HepG2 (cell line): ENCODE results near the gene NDFIP2. TPM values are rescaled to one million over a fixed set of nuclear protein-coding genes. Genes with fewer than 3 reads are reported as not detected.

Experiments used
- ATAC-seq: fragments of 200-7000 bp; cut with Tn5 transposase; 3 replicates; pipeline ENCODE4 v1.9.1; 2020; ENCODE audit warnings: mild to moderate bottlenecking, moderate library complexity
- BruUV-seq: library from RNA; stranded (reverse); fragments of 400-500 nt; replicated peaks from 2 replicates; lab custom pipeline; 2021; lab: Mats Ljungman, UMichigan
- CTCF ChIA-PET: fragments of 300-600 bp; formaldehyde crosslinking; extraction: SDS; loops from one replicate; lab custom pipeline; 2021; ENCODE audit warnings: low total read pairs, inconsistent platforms, low intra/inter-chr PET ratio; lab: Yijun Ruan, JAX
- POLR2A ChIA-PET: fragments of 350-600 bp; sonication (Branson Sonifier 250); formaldehyde crosslinking; loops from one replicate; lab custom pipeline; 2020; ENCODE audit warnings: antibody characterized with exemption, inconsistent platforms; lab: Yijun Ruan, JAX
- DNase-seq: peaks from one replicate; pipeline ENCODE4 v3.0.0-alpha.2; 2015; ENCODE audit warnings: low spot score
- FAIRE-seq: peaks from 3 replicates; lab custom pipeline; 2011; peaks lifted over from hg19 to GRCh38; lab: Jason Lieb, UNC
- H2AFZ ChIP-seq: one replicate; pipeline ENCODE4 v1.6.1; 2011; ENCODE audit warnings: low read length, inconsistent platforms
- H3K27ac ChIP-seq: fragments of 300-600 bp; 3 replicates; pipeline ENCODE4 v1.8.0; 2011; ENCODE audit warnings: mixed run types, mild to moderate bottlenecking, mixed read lengths, low read length, inconsistent platforms; ENCODE audit not compliant: insufficient read depth; ENCODE audit errors: extremely low read length
- H3K27me3 ChIP-seq, 2 experiments: fragments of 200-600 bp in 1 of 2; 2 replicates in 1 of 2; 3 replicates in 1 of 2; pipeline versions ENCODE4 v1.6.0 to v1.8.0; 2011; ENCODE audit warnings: low read length in 2 of 2, mild to moderate bottlenecking in 2 of 2, moderate library complexity in 2 of 2, inconsistent platforms in 1 of 2; ENCODE audit not compliant: insufficient read depth in 2 of 2, control insufficient read depth in 1 of 2
- H3K36me3 ChIP-seq, 2 experiments: fragments of 200-600 bp in 1 of 2; replicated peaks in 1 of 2; 2 replicates in 1 of 2; 3 replicates in 1 of 2; pipeline versions ENCODE4 v1.5.1 to v1.8.0; 2011; ENCODE audit warnings: low read length in 2 of 2, inconsistent platforms in 1 of 2; ENCODE audit not compliant: insufficient read depth in 2 of 2, control insufficient read depth in 1 of 2
- H3K4me1 ChIP-seq: 2 replicates; pipeline ENCODE4 v1.5.1; 2012; ENCODE audit warnings: low read length, inconsistent platforms; ENCODE audit not compliant: insufficient read depth
- H3K4me2 ChIP-seq: 2 replicates; pipeline ENCODE4 v1.6.0; 2011; ENCODE audit warnings: low read depth, low read length, inconsistent platforms
- H3K4me3 ChIP-seq, 3 experiments: fragments of 200-600 bp in 1 of 3; sonication (generic), shearing (Covaris generic) in 1 of 3; replicated peaks in 1 of 3; 2 replicates each; pipeline ENCODE4 v1.5.1; 2011 to 2016; ENCODE audit warnings: low read length in 3 of 3, inconsistent platforms in 2 of 3, low read depth in 2 of 3, mild to moderate bottlenecking in 2 of 3, control low read depth in 1 of 3, mixed read lengths in 1 of 3; ENCODE audit not compliant: insufficient read depth in 1 of 3
- H3K79me2 ChIP-seq: one replicate; pipeline ENCODE4 v1.6.1; 2011; ENCODE audit warnings: low read length, inconsistent platforms; ENCODE audit not compliant: insufficient read depth
- H3K9ac ChIP-seq: 2 replicates; pipeline ENCODE4 v1.6.0; 2011; ENCODE audit warnings: mild to moderate bottlenecking, low read depth, low read length, inconsistent platforms; ENCODE audit not compliant: insufficient read depth
- H3K9me3 ChIP-seq: 2 replicates; pipeline ENCODE4 v1.5.1; 2012; ENCODE audit warnings: mild to moderate bottlenecking, low read length
- H4K20me1 ChIP-seq: 2 replicates; pipeline ENCODE4 v1.6.0; 2011; ENCODE audit warnings: inconsistent platforms, mild to moderate bottlenecking, low read length, moderate library complexity; ENCODE audit not compliant: insufficient read depth
- DPF2 ChIP-seq: sonication (generic); formaldehyde crosslinking; IDR thresholded peaks from 2 replicates; pipeline ENCODE4 v1.4.0; 2020; ENCODE audit warnings: mild to moderate bottlenecking, low read depth, missing genetic modification reagents, borderline replicate concordance
- GPN1 ChIP-seq: sonication (generic); formaldehyde crosslinking; IDR thresholded peaks from 2 replicates; pipeline ENCODE4 v1.5.1; 2020; ENCODE audit warnings: missing genetic modification reagents, borderline replicate concordance
- NFE2L1 ChIP-seq: sonication (generic); formaldehyde crosslinking; IDR thresholded peaks from 2 replicates; pipeline ENCODE4 v1.4.0; 2020; ENCODE audit warnings: missing genetic modification reagents, mild to moderate bottlenecking, borderline replicate concordance
- PAX8 ChIP-seq: sonication (generic); formaldehyde crosslinking; IDR thresholded peaks from 2 replicates; pipeline ENCODE4 v1.8.0; 2022; ENCODE audit warnings: mild to moderate bottlenecking, missing genetic modification reagents, borderline replicate concordance
- RFX5 ChIP-seq: IDR thresholded peaks from 2 replicates; pipeline ENCODE4 v1.6.1; 2011; ENCODE audit warnings: low read depth, low read length, improper control_type of control experiment
- TIGD3 ChIP-seq: sonication (generic); formaldehyde crosslinking; IDR thresholded peaks from 2 replicates; pipeline ENCODE4 v1.5.1; 2020; ENCODE audit warnings: mild to moderate bottlenecking, missing genetic modification reagents, borderline replicate concordance
- WGBS: methylation state at CpG from one replicate; pipeline ENCODE4 v1.1.6; 2017; ENCODE audit warnings: low lambda C conversion rate; 5-methylcytosine and 5-hydroxymethylcytosine counted together
- in situ Hi-C: cut with HindIII; loops from 2 replicates; pipeline ENCODE4 v1.10.0; 2017; ENCODE audit warnings: low pct_unique_long_range_greater_than_20kb; ENCODE audit not compliant: extremely low pct_ligation_motif_present
- intact Hi-C: fragments of 100-400 bp; cut with micrococcal nuclease; formaldehyde crosslinking; loops from one replicate; pipeline ENCODE4 v1.10.0; 2022; ENCODE audit not compliant: unreplicated experiment
- polyA plus RNA-seq, 8 experiments: library from polyadenylated mRNA; depleted of rRNA in 3 of 8; stranded (reverse) in 7 of 8; unstranded in 1 of 8; fragments of >200 nt; fragmentation: Illumina TruSeq in 4 of 8; extraction: Trizol in 4 of 8; gene quantifications; 2 replicates each; pipeline versions ENCODE4 v1.2.1 to v1.2.3, GENCODE V29; 2011 to 2016; ENCODE audit warnings: low read depth in 4 of 8, missing spikeins in 1 of 8, mixed read lengths in 1 of 8; ENCODE audit not compliant: insufficient read depth in 1 of 8
- total RNA-seq, 5 experiments: library from RNA; depleted of rRNA; stranded (reverse); fragments of >200 nt; fragmentation: Illumina TruSeq; extraction: Trizol; gene quantifications; 2 replicates each; pipeline ENCODE4 v1.2.3, GENCODE V29; 2016; ENCODE audit warnings: low read depth in 1 of 5
- TF ChIP-seq, protein P1 (sequence below): sonication (generic); formaldehyde crosslinking; IDR thresholded peaks from 2 replicates; pipeline ENCODE4 v1.4.0; 2020; ENCODE audit warnings: missing genetic modification reagents

The NDFIP2 gene
- total and polyA plus RNA-seq, 2 of the 13 experiments (the other 11 are each of a cell fraction or from before 2014, with no cell fraction given), result 23.2 to 32.0 TPM

DNA sequence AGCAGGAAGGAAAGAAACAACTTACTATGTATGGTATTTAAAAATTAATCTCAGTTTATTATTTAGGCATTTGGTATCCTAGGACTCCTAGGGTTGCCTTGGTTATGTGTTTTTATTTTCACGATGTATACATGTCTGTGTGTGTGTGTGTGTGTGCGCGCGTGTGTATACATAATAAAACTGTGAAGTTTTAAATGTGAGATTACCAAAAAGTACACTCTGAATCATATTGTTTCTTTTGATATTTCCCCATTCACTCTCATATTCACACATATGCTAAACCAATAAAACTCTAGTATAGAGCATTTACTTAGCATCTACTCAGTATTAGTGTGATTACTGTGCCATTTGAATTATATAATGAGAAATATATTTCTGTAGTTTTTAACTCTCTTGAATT is 30.8 kb upstream of the NDFIP2 start (continued):
- TF ChIP-seq, protein P1, sequence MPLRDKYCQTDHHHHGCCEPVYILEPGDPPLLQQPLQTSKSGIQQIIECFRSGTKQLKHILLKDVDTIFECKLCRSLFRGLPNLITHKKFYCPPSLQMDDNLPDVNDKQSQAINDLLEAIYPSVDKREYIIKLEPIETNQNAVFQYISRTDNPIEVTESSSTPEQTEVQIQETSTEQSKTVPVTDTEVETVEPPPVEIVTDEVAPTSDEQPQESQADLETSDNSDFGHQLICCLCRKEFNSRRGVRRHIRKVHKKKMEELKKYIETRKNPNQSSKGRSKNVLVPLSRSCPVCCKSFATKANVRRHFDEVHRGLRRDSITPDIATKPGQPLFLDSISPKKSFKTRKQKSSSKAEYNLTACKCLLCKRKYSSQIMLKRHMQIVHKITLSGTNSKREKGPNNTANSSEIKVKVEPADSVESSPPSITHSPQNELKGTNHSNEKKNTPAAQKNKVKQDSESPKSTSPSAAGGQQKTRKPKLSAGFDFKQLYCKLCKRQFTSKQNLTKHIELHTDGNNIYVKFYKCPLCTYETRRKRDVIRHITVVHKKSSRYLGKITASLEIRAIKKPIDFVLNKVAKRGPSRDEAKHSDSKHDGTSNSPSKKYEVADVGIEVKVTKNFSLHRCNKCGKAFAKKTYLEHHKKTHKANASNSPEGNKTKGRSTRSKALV, result no peak

- no peak overlapping the region for H3K9ac ChIP-seq
- H3K4me3 ChIP-seq, result no peak overlapping the region
- no peaks in the 10 kb centered on the region for H3K9me3 ChIP-seq
- H2AFZ ChIP-seq, result no peak overlapping the region
- no peak overlapping the region for H3K4me2 ChIP-seq
- no peaks in the 10 kb centered on the region for H3K27me3 ChIP-seq
- H3K79me2 ChIP-seq, result no peaks in the 10 kb centered on the region
- TF ChIP-seq DPF2, result no peak
- peak; percentile 47; the same call in 1 of the 2 replicates for TF ChIP-seq RFX5
- no peaks in the 10 kb centered on the region for H3K4me1 ChIP-seq
- CTCF ChIA-PET, result no interaction called here
- in situ Hi-C loops, result no loop called here
- no peak for DNase-seq
- no TSS peak for BruUV-seq
- POLR2A ChIA-PET, result no interaction called here
- no CpG with 5 or more reads among the region's 3 CpGs for WGBS
- no peaks in the 10 kb centered on the region for H3K36me3 ChIP-seq
- ATAC-seq, result peak; percentile 44; the same call in 1 of the 3 replicates
- intact Hi-C loops, result no loop called here
- H4K20me1 ChIP-seq, result no peaks in the 10 kb centered on the region
- H3K27ac ChIP-seq, result no peak overlapping the region
- no peak for FAIRE-seq
Observed at GRCh38 chr13:79451500-79451962, 29.4 kb upstream of the NDFIP2 start.

DNA sequence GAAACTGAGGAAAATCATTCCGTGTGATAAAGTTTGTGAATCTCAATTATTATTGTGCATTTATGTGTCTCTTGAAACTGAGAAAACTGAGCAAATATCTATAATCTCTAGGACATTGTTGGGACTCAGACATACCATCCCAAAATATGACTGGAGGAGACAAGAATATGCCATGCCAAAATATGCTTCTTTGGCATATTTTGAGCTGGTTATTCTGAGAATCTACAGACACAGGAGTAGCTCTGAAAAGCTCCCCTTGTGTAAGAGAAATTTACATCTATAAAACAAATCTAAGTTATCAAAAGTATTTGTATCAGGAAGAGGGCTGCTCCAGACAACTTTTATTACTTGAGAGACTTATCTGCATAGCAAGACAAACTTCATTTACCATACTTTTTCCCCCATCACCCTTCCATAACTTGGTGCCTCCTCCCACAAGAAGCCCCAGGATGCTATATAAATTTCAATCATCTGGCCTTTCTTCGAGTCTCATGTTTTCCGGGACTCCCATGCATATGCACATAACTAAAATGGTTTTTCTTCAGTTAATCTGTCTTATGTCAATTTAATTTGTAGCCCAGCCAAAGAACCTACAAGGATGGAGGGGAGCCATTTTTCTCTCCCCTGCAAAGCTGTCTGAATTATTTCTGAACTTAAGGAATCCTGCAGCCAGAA is 28.6 kb upstream of the NDFIP2 start:
- no peaks in the 10 kb centered on the region for H3K9me3 ChIP-seq
- FAIRE-seq (no peak), DNase-seq (no peak), ATAC-seq (no peak)
- 49% methylated on average over 3 of the region's 3 CpGs for WGBS
- no peak overlapping the region for H3K4me3 ChIP-seq
- ChIA-PET POLR2A (no interaction called here), CTCF (no interaction called here)
- no peak overlapping the region for H3K9ac ChIP-seq
- H3K4me1 ChIP-seq, result no peaks in the 10 kb centered on the region
- no TSS peak for BruUV-seq
- no peak overlapping the region for H3K27ac ChIP-seq
- in situ Hi-C loops (no loop called here), intact Hi-C loops (no loop called here)
- H3K36me3 ChIP-seq, result no peaks in the 10 kb centered on the region
- H4K20me1 ChIP-seq, result no peaks in the 10 kb centered on the region
- no peak overlapping the region for H3K4me2 ChIP-seq
- no peaks in the 10 kb centered on the region for H3K27me3 ChIP-seq
- no peaks in the 10 kb centered on the region for H3K79me2 ChIP-seq
- H2AFZ ChIP-seq, result no peak overlapping the region
- no peak for TF ChIP-seq GPN1 (CRISPR knock-in tag)
- no peak for TF ChIP-seq PAX8 (CRISPR knock-in tag)
- TF ChIP-seq NFE2L1 (CRISPR knock-in tag), result no peak
- TF ChIP-seq TIGD3 (CRISPR knock-in tag), result no peak
